Activated effector memory CD4-positive, alpha-beta T cell treated with anti-CD3 and anti-CD28 coated beads, Interleukin-2, amount 50 U/mL, for 16 hours (primary cell): Measurements from ENCODE around the gene PPP1R3E.
"Not testable (repeated sequence)": the region's sequence is repeated elsewhere in the genome, so short reads cannot be mapped to it uniquely, and the experiment has no call there.

Experiments
- DNase-seq: peaks from one replicate; pipeline ENCODE4 v3.0.0-alpha.2; 2020

Gene PPP1R3E

GRCh38 chr14:23302290-23303225 lies at the start of gene PPP1R3E:
Gene PPP1R3E (minus strand): TSS chr14:23302859. CDS start chr14:23302576, 283 bp downstream.
- DNase-seq, result peak; percentile 95

GRCh38 chr14:23351681-23352505 lies 49.2 kb upstream of the PPP1R3E start:
- no peak for DNase-seq

GRCh38 chr14:23349156-23349845 lies 46.6 kb upstream of the PPP1R3E start:
- no peak for DNase-seq

- no peak for DNase-seq
Measured at GRCh38 chr14:23348297-23348655, 45.6 kb upstream of the PPP1R3E start.

- DNase-seq, result no peak
Measured at GRCh38 chr14:23347406-23348296, 45.0 kb upstream of the PPP1R3E start.

- DNase-seq, result no peak
Measured at GRCh38 chr14:23346693-23347405, 44.2 kb upstream of the PPP1R3E start.

GRCh38 chr14:23345987-23346692 lies 43.5 kb upstream of the PPP1R3E start:
- no peak for DNase-seq

- DNase-seq, result no peak
Measured at GRCh38 chr14:23344481-23344880, 41.8 kb upstream of the PPP1R3E start.

- DNase-seq, result no peak
Measured at GRCh38 chr14:23339506-23340268, 37.0 kb upstream of the PPP1R3E start.

- no peak for DNase-seq
Measured at GRCh38 chr14:23335623-23336022, 33.0 kb upstream of the PPP1R3E start.

GRCh38 chr14:23327947-23328744 lies 25.5 kb upstream of the PPP1R3E start:
- peak; percentile 86 for DNase-seq

GRCh38 chr14:23326491-23327332 lies 24.1 kb upstream of the PPP1R3E start:
- no peak for DNase-seq

- DNase-seq, result not testable (repeated sequence)
Measured at GRCh38 chr14:23325746-23326145, 23.1 kb upstream of the PPP1R3E start.

- no peak for DNase-seq
Measured at GRCh38 chr14:23324993-23325392, 22.3 kb upstream of the PPP1R3E start.

- DNase-seq, result no peak
Measured at GRCh38 chr14:23324455-23324846, 21.8 kb upstream of the PPP1R3E start.

- DNase-seq, result no peak
Measured at GRCh38 chr14:23323838-23324454, 21.3 kb upstream of the PPP1R3E start.
